Fibroblast of pulmonary artery (primary cell): ENCODE results near the gene CCDC197.

Experiments
- DNase-seq: peaks from one replicate; pipeline ENCODE4 v3.0.0-alpha.2; 2010; ENCODE audit warnings: low read depth
- H3K4me3 ChIP-seq: replicated peaks from 2 replicates; pipeline ENCODE4 v1.5.1; 2011; ENCODE audit warnings: low read depth, mild to moderate bottlenecking, control low read depth, low read length, moderate library complexity
- CTCF ChIP-seq: IDR thresholded peaks from 2 replicates; pipeline ENCODE4 v1.5.1; 2011; ENCODE audit warnings: mild to moderate bottlenecking, control low read depth, low read length, inconsistent platforms; ENCODE audit errors: missing control alignments

CCDC197 gene

DNA sequence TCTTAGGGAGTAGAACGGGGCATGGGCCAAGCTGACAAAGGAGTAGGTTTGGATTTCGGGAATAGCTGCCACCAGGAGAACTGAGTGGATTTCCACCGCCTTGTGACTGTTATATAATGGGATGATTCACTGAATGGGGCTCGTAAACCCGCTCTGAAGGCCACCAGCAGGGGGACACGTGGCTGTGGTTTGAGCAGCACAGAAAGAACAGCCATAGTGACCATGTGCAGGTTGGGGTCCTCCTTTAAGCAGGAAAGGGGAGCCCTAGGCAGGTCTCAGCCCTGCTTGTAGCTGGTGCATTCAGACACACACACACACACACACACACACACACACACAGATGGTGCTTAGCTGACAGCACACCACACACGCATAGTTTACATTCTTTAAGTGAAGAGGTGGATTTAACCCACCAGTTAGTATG, 12.1 kb upstream of the CCDC197 start:
- TF ChIP-seq CTCF, result peak; percentile 28
- peak; percentile 59 for DNase-seq
- H3K4me3 ChIP-seq, result no peak overlapping the region

- no peak overlapping the region for H3K4me3 ChIP-seq
- DNase-seq, result no peak
- no peak for TF ChIP-seq CTCF
These were observed 10.1 kb upstream of the CCDC197 start for GRCh38 chr14:93986955-93987354.

DNA sequence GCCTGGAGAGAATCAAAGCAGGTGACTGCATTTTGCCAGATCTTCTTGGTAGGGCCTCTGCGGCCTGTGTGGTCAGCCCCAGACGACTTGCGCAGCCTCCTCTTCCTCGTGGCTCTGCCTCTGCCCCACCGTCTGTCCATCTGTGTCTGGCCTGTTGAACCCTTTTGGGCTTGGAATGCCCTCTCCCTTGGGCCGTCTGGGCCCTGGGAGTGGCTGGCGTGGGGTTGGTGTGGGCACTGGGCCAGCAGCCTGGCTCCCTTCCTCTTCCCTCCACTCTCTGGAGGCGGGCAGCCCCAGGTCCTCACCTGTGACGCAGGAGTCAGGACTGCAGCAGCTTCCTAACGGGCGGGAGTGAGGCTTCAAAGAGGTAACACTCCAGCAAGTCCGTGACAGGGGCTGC, 9.7 kb upstream of the CCDC197 start:
- TF ChIP-seq CTCF, result no peak
- no peak overlapping the region for H3K4me3 ChIP-seq
- no peak for DNase-seq

DNA sequence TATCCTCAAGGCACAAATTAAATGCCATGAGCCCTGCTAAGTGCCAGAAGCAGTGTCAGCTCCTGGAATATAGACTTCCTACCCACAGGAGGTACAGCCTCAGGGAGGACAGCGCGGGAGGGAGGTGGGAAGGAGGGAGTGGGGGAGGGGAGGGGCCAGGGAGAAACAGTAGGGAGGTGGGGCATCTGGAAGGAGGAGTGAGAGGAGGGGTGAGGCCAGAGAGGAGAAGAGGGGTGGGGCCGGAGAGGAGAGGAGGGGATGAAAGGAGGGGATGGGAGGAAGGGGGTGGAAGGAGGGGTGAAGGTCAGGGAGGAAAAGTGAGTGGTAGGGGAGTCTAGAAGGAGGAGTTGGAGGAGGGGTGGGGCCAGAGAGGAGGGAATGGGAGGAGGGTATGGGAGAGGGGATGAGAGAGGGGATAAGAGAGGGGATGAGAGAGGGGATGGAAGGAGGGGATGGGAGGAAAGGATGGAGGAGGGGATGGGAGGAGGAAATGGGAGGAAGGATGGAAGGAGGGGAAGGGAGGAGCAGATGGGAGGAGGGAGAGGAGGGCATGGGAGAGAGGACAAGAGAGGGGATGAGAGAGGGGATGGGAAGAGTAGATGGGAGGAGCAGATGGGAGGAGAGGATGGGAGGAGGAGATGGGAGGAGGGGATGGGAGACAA, 9.2 kb upstream of the CCDC197 start:
- DNase-seq, result no peak
- no peak overlapping the region for H3K4me3 ChIP-seq
- no peak for TF ChIP-seq CTCF

GRCh38 chr14:93989939-93990338, 7.2 kb upstream of the CCDC197 start:
- no peak for TF ChIP-seq CTCF
- no peak overlapping the region for H3K4me3 ChIP-seq
- DNase-seq, result no peak

DNA sequence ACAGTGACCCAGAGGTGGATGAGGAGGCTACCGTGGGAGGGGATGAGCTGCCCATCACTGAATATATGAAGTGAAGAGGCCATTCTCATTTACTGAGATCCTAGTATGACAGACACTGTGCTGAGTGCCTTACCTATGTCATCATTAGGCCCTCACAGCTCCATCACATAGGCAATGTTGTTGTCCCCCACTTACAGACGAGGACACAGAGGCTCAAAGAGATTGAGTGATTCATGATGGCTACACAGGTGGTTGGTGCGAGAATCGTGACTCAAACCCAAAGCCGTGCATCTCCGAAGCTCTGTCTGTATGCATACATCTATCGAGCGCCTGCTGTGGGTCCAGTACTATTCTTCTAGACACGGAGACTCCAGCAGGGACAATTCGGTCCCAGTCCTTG, 5.9 kb upstream of the CCDC197 start:
- TF ChIP-seq CTCF, result no peak
- H3K4me3 ChIP-seq, result no peak overlapping the region

GRCh38 chr14:93991649-93992048, 5.5 kb upstream of the CCDC197 start:
- DNase-seq, result no peak
- H3K4me3 ChIP-seq, result no peak overlapping the region
- no peak for TF ChIP-seq CTCF

More for the DNA sequence above, 5.9 kb upstream of the CCDC197 start:
- DNase-seq, result no peak
